GM21447 (cell line): ENCODE data around the gene MAP3K12.

ENCODE experiments used
- ATAC-seq: cut with Tn5 transposase; IDR thresholded peaks from one replicate; pipeline ENCODE4 v1.9.1; 2021; ENCODE audit not compliant: unreplicated experiment

MAP3K12 gene

GRCh38 chr12:53508534-53509170 is 9.4 kb upstream of the MAP3K12 start:
- peak; percentile 88 for ATAC-seq

GRCh38 chr12:53507603-53507885 is 8.3 kb upstream of the MAP3K12 start:
- no peak for ATAC-seq

GRCh38 chr12:53506881-53507602 is 7.8 kb upstream of the MAP3K12 start, which contains the start of gene NPFF:
NPFF (minus strand) TSS chr12:53507484; CDS start chr12:53507474, 10 bp downstream.
- ATAC-seq, result no peak

- no peak for ATAC-seq
Measured at GRCh38 chr12:53506450-53506785, 7.2 kb upstream of the MAP3K12 start.

GRCh38 chr12:53505555-53506449 is 6.5 kb upstream of the MAP3K12 start:
- ATAC-seq, result no peak

- ATAC-seq, result no peak
Measured at GRCh38 chr12:53505086-53505485, 5.8 kb upstream of the MAP3K12 start.

GRCh38 chr12:53504004-53504920 is 5.0 kb upstream of the MAP3K12 start:
- no peak for ATAC-seq

- no peak for ATAC-seq
Measured at GRCh38 chr12:53502983-53503728, 3.9 kb upstream of the MAP3K12 start.

- no peak for ATAC-seq
Measured at GRCh38 chr12:53502331-53502730, 3.1 kb upstream of the MAP3K12 start.

- no peak for ATAC-seq
Measured at GRCh38 chr12:53501615-53502181, 2.4 kb upstream of the MAP3K12 start.

- peak; percentile 82 for ATAC-seq
Measured at GRCh38 chr12:53500776-53501614, 1.7 kb upstream of the MAP3K12 start, which contains the start of gene TARBP2. TARBP2 (plus strand) TSS chr12:53501283; CDS start chr12:53501409, 126 bp downstream.

GRCh38 chr12:53500142-53500775 is 1.0 kb upstream of the MAP3K12 start:
- ATAC-seq, result no peak

- ATAC-seq, result no peak
Measured at GRCh38 chr12:53498235-53498630, 1.0 kb downstream of the MAP3K12 start.

- no peak for ATAC-seq
Measured at GRCh38 chr12:53497461-53497860, 1.8 kb downstream of the MAP3K12 start.

- no peak for ATAC-seq
Measured at GRCh38 chr12:53496752-53497032, 2.6 kb downstream of the MAP3K12 start.

- no peak for ATAC-seq
Measured at GRCh38 chr12:53495903-53496751, 3.1 kb downstream of the MAP3K12 start.

GRCh38 chr12:53493610-53494391 is 5.5 kb downstream of the MAP3K12 start:
- ATAC-seq, result no peak
